ENCODE results near the gene RTF1.

Gene RTF1

GRCh38 chr15:41490355-41490754 is 73.5 kb downstream of the RTF1 start:
- DNase-seq, result no peak

- DNase-seq, result no peak
Measured at GRCh38 chr15:41491889-41492288, 75.0 kb downstream of the RTF1 start.

- no peak for DNase-seq
Measured at GRCh38 chr15:41492597-41493204, 75.8 kb downstream of the RTF1 start.

- DNase-seq, result peak; percentile 63
Measured at GRCh38 chr15:41493205-41493901, 76.5 kb downstream of the RTF1 start, which contains the start of gene ITPKA. Gene ITPKA (plus strand): TSS chr15:41493874. CDS start chr15:41493928, 54 bp downstream.

GRCh38 chr15:41493902-41494189 is 77.0 kb downstream of the RTF1 start:
- DNase-seq, result no peak

GRCh38 chr15:41494190-41494921 is 77.5 kb downstream of the RTF1 start:
- DNase-seq, result peak; percentile 23

GRCh38 chr15:41494922-41495735 is 78.2 kb downstream of the RTF1 start:
- no peak for DNase-seq

GRCh38 chr15:41495736-41496599 is 79.1 kb downstream of the RTF1 start:
- DNase-seq, result no peak

- DNase-seq, result no peak
Measured at GRCh38 chr15:41498657-41499056, 81.8 kb downstream of the RTF1 start.

GRCh38 chr15:41499109-41499851 is 82.4 kb downstream of the RTF1 start:
- no peak for DNase-seq

GRCh38 chr15:41501191-41501917 is 84.5 kb downstream of the RTF1 start:
- DNase-seq, result no peak

GRCh38 chr15:41501931-41502794 is 85.3 kb downstream of the RTF1 start:
- no peak for DNase-seq

GRCh38 chr15:41502795-41503668 is 86.1 kb downstream of the RTF1 start:
- no peak for DNase-seq

GRCh38 chr15:41503669-41504010 is 86.7 kb downstream of the RTF1 start:
- no peak for DNase-seq

GRCh38 chr15:41504751-41505492 is 88.0 kb downstream of the RTF1 start:
- no peak for DNase-seq

- DNase-seq, result no peak
Measured at GRCh38 chr15:41505776-41506175, 88.9 kb downstream of the RTF1 start.

GRCh38 chr15:41506796-41507341 is 90.0 kb downstream of the RTF1 start:
- DNase-seq, result no peak

- no peak for DNase-seq
Measured at GRCh38 chr15:41507820-41508290, 91.0 kb downstream of the RTF1 start.

Measured in COR-L47 (cell line).